Keratinocyte (primary cell): ENCODE results near the gene HEXIM1. TPM values are rescaled to one million over a fixed set of nuclear protein-coding genes. Genes with fewer than 3 reads are reported as not detected.

Source experiments
- DNase-seq: peaks from one replicate; pipeline ENCODE4 v3.0.0-alpha.2; 2011; ENCODE audit warnings: low read depth, missing footprints, low spot score
- FAIRE-seq: peaks from 2 replicates; lab custom pipeline; 2011; peaks lifted over from hg19 to GRCh38; lab: Jason Lieb, UNC
- H2AFZ ChIP-seq: 2 replicates; pipeline ENCODE4 v1.6.0; 2012; ENCODE audit warnings: low read length, control low read depth, inconsistent platforms; ENCODE audit not compliant: control insufficient read depth
- H3K27ac ChIP-seq: 2 replicates; pipeline ENCODE4 v1.5.1; 2011; ENCODE audit warnings: low read length; ENCODE audit not compliant: control insufficient read depth, insufficient read depth
- H3K27me3 ChIP-seq: 3 replicates; pipeline ENCODE4 v1.6.0; 2011; ENCODE audit warnings: low read length; ENCODE audit not compliant: control insufficient read depth, insufficient read depth; ENCODE audit errors: extremely low read depth
- H3K36me3 ChIP-seq, 2 experiments: 2 replicates in 1 of 2; 3 replicates in 1 of 2; pipeline ENCODE4 v1.5.1; 2011; ENCODE audit warnings: low read length in 2 of 2, mild to moderate bottlenecking in 1 of 2; ENCODE audit not compliant: control insufficient read depth in 2 of 2, insufficient read depth in 2 of 2; ENCODE audit errors: extremely low read depth in 1 of 2
- H3K4me1 ChIP-seq: 3 replicates; pipeline ENCODE4 v1.5.1; 2011; ENCODE audit warnings: low read length; ENCODE audit not compliant: control insufficient read depth, insufficient read depth; ENCODE audit errors: extremely low read depth
- H3K4me2 ChIP-seq: 3 replicates; pipeline ENCODE4 v1.6.0; 2011; ENCODE audit warnings: low read depth, low read length; ENCODE audit not compliant: control insufficient read depth, insufficient read depth; ENCODE audit errors: extremely low read depth
- H3K4me3 ChIP-seq, 3 experiments: fragments of 200-600 bp in 1 of 3; sonication (generic) in 1 of 3; 2 replicates in 2 of 3; 3 replicates in 1 of 3; pipeline ENCODE4 v1.5.1; 2011 to 2016; ENCODE audit warnings: low read length in 3 of 3, mild to moderate bottlenecking in 3 of 3, control low read depth in 2 of 3, inconsistent platforms in 1 of 3, low read depth in 1 of 3, mixed read lengths in 1 of 3, mixed run types in 1 of 3, moderate library complexity in 1 of 3; ENCODE audit not compliant: control insufficient read depth in 2 of 3, insufficient read depth in 2 of 3; ENCODE audit errors: extremely low read depth in 1 of 3
- H3K79me2 ChIP-seq: 2 replicates; pipeline ENCODE4 v1.6.0; 2012; ENCODE audit warnings: low read length; ENCODE audit not compliant: control insufficient read depth, insufficient read depth
- H3K9ac ChIP-seq: 3 replicates; pipeline ENCODE4 v1.6.0; 2011; ENCODE audit warnings: low read length; ENCODE audit not compliant: control insufficient read depth, insufficient read depth; ENCODE audit errors: extremely low read depth
- H3K9me1 ChIP-seq: 3 replicates; pipeline ENCODE4 v1.6.0; 2011; ENCODE audit warnings: low read length; ENCODE audit not compliant: control insufficient read depth, insufficient read depth; ENCODE audit errors: extremely low read depth
- H3K9me3 ChIP-seq: 2 replicates; pipeline ENCODE4 v1.5.1; 2012; ENCODE audit warnings: low read depth, low read length; ENCODE audit not compliant: control insufficient read depth
- H4K20me1 ChIP-seq: 3 replicates; pipeline ENCODE4 v1.6.0; 2011; ENCODE audit warnings: low read length; ENCODE audit not compliant: control insufficient read depth, insufficient read depth; ENCODE audit errors: extremely low read depth
- CTCF ChIP-seq, 3 experiments: IDR thresholded peaks in 1 of 3; conservative IDR thresholded peaks in 1 of 3; optimal IDR thresholded peaks in 1 of 3; 2 replicates in 2 of 3; 3 replicates in 1 of 3; pipeline versions ENCODE3 to v1.5.1; 2011; ENCODE audit warnings: low read length in 3 of 3, mild to moderate bottlenecking in 3 of 3, moderate library complexity in 2 of 3, control low read depth in 1 of 3, inconsistent platforms in 1 of 3; ENCODE audit not compliant: insufficient read depth in 2 of 3; ENCODE audit errors: extremely low read depth in 1 of 3
- EZH2 ChIP-seq: IDR thresholded peaks from one replicate; pipeline ENCODE4 v1.6.1; 2012; ENCODE audit warnings: inconsistent platforms, mild to moderate bottlenecking, low read length, moderate library complexity
- dilution Hi-C: fragments of 300-500 bp; cut with MboI; formaldehyde crosslinking; loops from one replicate; pipeline ENCODE4 v1.7.0; 2020; ENCODE audit warnings: low sequenced_read_pairs; ENCODE audit not compliant: extremely low pct_ligation_motif_present
- polyA plus RNA-seq, 5 experiments: library from polyadenylated mRNA; depleted of rRNA in 3 of 5; stranded (reverse) in 3 of 5; stranded (forward) in 1 of 5; unstranded in 1 of 5; fragments of >200 nt; gene quantifications; 1 replicate in 1 of 5; 2 replicates in 3 of 5; 3 replicates in 1 of 5; pipeline versions ENCODE4 v1.2.1 to v1.2.3, GENCODE V29; 2011 to 2012; ENCODE audit warnings: missing spikeins in 2 of 5, low read depth in 1 of 5, low replicate concordance in 1 of 5

HEXIM1 gene
- polyA plus RNA-seq, 1 donor (not counting 4 experiments of a cell fraction or from before 2014, with no cell fraction given) = 19.9 TPM

- H3K4me3 ChIP-seq = no peak overlapping the region
- H3K27me3 ChIP-seq = no peaks in the 10 kb centered on the region
- TF ChIP-seq CTCF (optimal IDR thresholded peaks at IDR 0.05 in 1 of 3, IDR thresholded peaks at IDR 0.05 in 1 of 3, conservative IDR thresholded peaks at IDR 0.05 in 1 of 3; ENCODE audit: extremely low read depth in 1 of 3, insufficient read depth in 2 of 3, low read length in 3 of 3) = no peak
- TF ChIP-seq EZH2 = no peak
- FAIRE-seq (no peak), DNase-seq (no peak)
- H3K9ac ChIP-seq = no peak overlapping the region
- no peak overlapping the region for H2AFZ ChIP-seq
- no peaks in the 10 kb centered on the region for H3K9me1 ChIP-seq
- no peaks in the 10 kb centered on the region for H3K36me3 ChIP-seq
- H4K20me1 ChIP-seq = no peaks in the 10 kb centered on the region
- H3K9me3 ChIP-seq = no peaks in the 10 kb centered on the region
- H3K27ac ChIP-seq = no peak overlapping the region
- H3K79me2 ChIP-seq = no peaks in the 10 kb centered on the region
- dilution Hi-C loops = no loop called here
- peaks cover 9% of the 10 kb centered on the region for H3K4me1 ChIP-seq
- no peak overlapping the region for H3K4me2 ChIP-seq
These were observed 47.1 kb downstream of the HEXIM1 start for GRCh38 chr17:45195424-45195823.

GRCh38 chr17:45197108-45197507, 48.8 kb downstream of the HEXIM1 start:
- no peak for FAIRE-seq
- Histone ChIP-seq H3K9ac (no peak overlapping the region), H3K9me3 (no peaks in the 10 kb centered on the region), H3K4me3 (no peak overlapping the region), H3K79me2 (no peaks in the 10 kb centered on the region), H3K36me3 (no peaks in the 10 kb centered on the region), H3K27ac (no peak overlapping the region), H3K27me3 (no peaks in the 10 kb centered on the region), H2AFZ (no peak overlapping the region), H3K4me2 (no peak overlapping the region), H3K9me1 (no peaks in the 10 kb centered on the region), H3K4me1 (peaks cover 13% of the 10 kb centered on the region), H4K20me1 (no peaks in the 10 kb centered on the region)
- DNase-seq = no peak
- no peak for TF ChIP-seq EZH2
- no peak for TF ChIP-seq CTCF (optimal IDR thresholded peaks at IDR 0.05 in 1 of 3, IDR thresholded peaks at IDR 0.05 in 1 of 3, conservative IDR thresholded peaks at IDR 0.05 in 1 of 3; ENCODE audit: extremely low read depth in 1 of 3, insufficient read depth in 2 of 3, low read length in 3 of 3)
- dilution Hi-C loops = no loop called here
